Endometrial microvascular endothelial cells (primary cell): ENCODE data around the gene MAP4K2. TPM values are rescaled to one million over a fixed set of nuclear protein-coding genes. Genes with fewer than 3 reads are reported as not detected.
"Not testable (repeated sequence)": the region's sequence is repeated elsewhere in the genome, so short reads cannot be mapped to it uniquely, and the experiment has no call there.

ENCODE experiments used
- in situ Hi-C: cut with HindIII; loops from 2 replicates; pipeline ENCODE4 v1.10.0; 2017; ENCODE audit warnings: low sequenced_read_pairs, low pct_unique_long_range_greater_than_20kb; ENCODE audit errors: inconsistent ontology term
- total RNA-seq: library from RNA; depleted of rRNA; stranded (reverse); fragments of >200 nt; gene quantifications from one replicate; pipeline ENCODE4 v1.2.3, GENCODE V29; 2015; ENCODE audit errors: inconsistent ontology term

The MAP4K2 gene
- total RNA-seq, 1 donor from 2014 or later: 42.8 TPM

- in situ Hi-C loops: no loop called here
These were observed 23.0 kb upstream of the MAP4K2 start for GRCh38 chr11:64826062-64826461.

- in situ Hi-C loops: no loop called here
These were observed 20.6 kb upstream of the MAP4K2 start for GRCh38 chr11:64823568-64824119.

- in situ Hi-C loops: no loop called here
These were observed 14.5 kb upstream of the MAP4K2 start for GRCh38 chr11:64817476-64817875.

- in situ Hi-C loops: not testable (repeated sequence)
These were observed 12.4 kb upstream of the MAP4K2 start for GRCh38 chr11:64815433-64815832.

- in situ Hi-C loops: no loop called here
These were observed 11.7 kb upstream of the MAP4K2 start for GRCh38 chr11:64814712-64815187.

GRCh38 chr11:64813826-64814225 lies 10.8 kb upstream of the MAP4K2 start:
- in situ Hi-C loops: no loop called here

- in situ Hi-C loops: no loop called here
These were observed 7.9 kb upstream of the MAP4K2 start for GRCh38 chr11:64810891-64811272.

GRCh38 chr11:64810271-64810890 lies 7.4 kb upstream of the MAP4K2 start, which contains the start of gene MEN1:
MEN1 (minus strand) TSS chr11:64810551; CDS start chr11:64810109, 442 bp downstream.
- in situ Hi-C loops: no loop called here

- in situ Hi-C loops: no loop called here
These were observed 6.8 kb upstream of the MAP4K2 start for GRCh38 chr11:64809781-64810241.

GRCh38 chr11:64805481-64805880 lies 2.5 kb upstream of the MAP4K2 start:
- in situ Hi-C loops: no loop called here

- in situ Hi-C loops: no loop called here
These were observed 1.6 kb upstream of the MAP4K2 start for GRCh38 chr11:64804346-64805210.

GRCh38 chr11:64803846-64804345 lies 882 bp upstream of the MAP4K2 start:
- in situ Hi-C loops: no loop called here

GRCh38 chr11:64802370-64803157 lies 450 bp downstream of the MAP4K2 start:
- in situ Hi-C loops: no loop called here

- in situ Hi-C loops: no loop called here
These were observed 1.2 kb downstream of the MAP4K2 start for GRCh38 chr11:64801561-64802369.

- in situ Hi-C loops: no loop called here
These were observed 1.9 kb downstream of the MAP4K2 start for GRCh38 chr11:64801158-64801464.

- in situ Hi-C loops: no loop called here
These were observed 2.5 kb downstream of the MAP4K2 start for GRCh38 chr11:64800303-64801157.

GRCh38 chr11:64799623-64800302 lies 3.3 kb downstream of the MAP4K2 start:
- in situ Hi-C loops: no loop called here
